LNCAP (cell line): ENCODE measurements around the gene GPR55.

ENCODE experiments used
- CTCF ChIP-seq: fragments of 450-650 bp; IDR thresholded peaks from 2 replicates; pipeline ENCODE4 v1.5.1; 2017; ENCODE audit warnings: mild to moderate bottlenecking

GPR55 gene

GRCh38 chr2:230889911-230890601, 35.0 kb downstream of the GPR55 start:
- TF ChIP-seq CTCF: no peak

GRCh38 chr2:230888824-230889400, 36.1 kb downstream of the GPR55 start:
- no peak for TF ChIP-seq CTCF

GRCh38 chr2:230887342-230887741, 37.7 kb downstream of the GPR55 start:
- no peak for TF ChIP-seq CTCF

GRCh38 chr2:230886671-230887071, 38.4 kb downstream of the GPR55 start:
- no peak for TF ChIP-seq CTCF

GRCh38 chr2:230886206-230886605, 38.8 kb downstream of the GPR55 start:
- no peak for TF ChIP-seq CTCF

- no peak for TF ChIP-seq CTCF
These were observed 39.4 kb downstream of the GPR55 start for GRCh38 chr2:230885463-230886130.

- TF ChIP-seq CTCF: no peak
These were observed 43.2 kb downstream of the GPR55 start for GRCh38 chr2:230881840-230882239.
